ENCODE data around the gene MCM9. TPM values are rescaled to one million over a fixed set of nuclear protein-coding genes. Genes with fewer than 3 reads are reported as not detected.
A peak's percentile ranks its signal among the peaks of the same experiment; 100 is the strongest.

Gene MCM9
- total RNA-seq, 2 donors from 2014 or later = 9.9 to 33.9 TPM

DNA sequence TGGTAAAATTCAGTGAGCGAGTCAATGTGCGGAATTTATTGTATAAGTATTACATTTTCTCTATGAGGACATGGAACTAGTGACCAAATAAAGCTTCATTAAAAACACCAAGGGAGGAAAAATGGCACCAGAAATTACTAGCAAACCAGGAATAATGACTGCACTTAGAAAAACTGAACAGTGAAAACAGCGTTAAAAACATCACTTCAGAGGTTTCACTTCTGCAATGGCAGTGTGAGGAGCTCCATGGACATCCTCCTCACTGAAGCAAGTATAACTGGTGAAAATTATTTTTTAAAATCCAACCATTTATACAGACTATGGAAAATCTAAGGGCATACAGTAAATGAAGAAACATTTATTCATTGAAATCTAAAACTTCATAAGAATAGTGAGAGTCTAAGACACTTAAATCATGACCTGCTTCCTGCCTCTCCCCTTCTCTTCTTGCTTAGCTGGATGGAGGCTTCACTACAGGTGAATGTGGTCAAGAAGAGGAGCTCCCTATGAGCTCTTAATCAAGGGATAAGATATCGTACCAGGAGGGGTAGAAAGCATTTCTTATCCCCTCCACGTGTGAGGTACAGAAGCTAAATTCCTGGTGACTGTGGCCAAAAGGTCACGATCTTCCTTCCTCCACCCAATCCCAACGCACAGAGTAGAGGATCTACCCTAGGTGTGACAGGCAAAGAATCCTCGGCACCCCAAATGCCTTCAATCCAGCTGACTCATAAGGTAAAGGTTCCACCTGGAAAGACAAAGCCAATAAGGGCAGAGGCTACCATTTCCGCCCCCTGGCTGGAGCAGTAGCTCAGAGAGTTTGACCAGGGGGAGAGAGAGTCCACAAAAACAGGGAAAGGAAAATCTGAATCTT lies 53.3 kb downstream of the MCM9 start:
- H3K27ac ChIP-seq = no peak overlapping the region
- TF ChIP-seq, protein P1, sequence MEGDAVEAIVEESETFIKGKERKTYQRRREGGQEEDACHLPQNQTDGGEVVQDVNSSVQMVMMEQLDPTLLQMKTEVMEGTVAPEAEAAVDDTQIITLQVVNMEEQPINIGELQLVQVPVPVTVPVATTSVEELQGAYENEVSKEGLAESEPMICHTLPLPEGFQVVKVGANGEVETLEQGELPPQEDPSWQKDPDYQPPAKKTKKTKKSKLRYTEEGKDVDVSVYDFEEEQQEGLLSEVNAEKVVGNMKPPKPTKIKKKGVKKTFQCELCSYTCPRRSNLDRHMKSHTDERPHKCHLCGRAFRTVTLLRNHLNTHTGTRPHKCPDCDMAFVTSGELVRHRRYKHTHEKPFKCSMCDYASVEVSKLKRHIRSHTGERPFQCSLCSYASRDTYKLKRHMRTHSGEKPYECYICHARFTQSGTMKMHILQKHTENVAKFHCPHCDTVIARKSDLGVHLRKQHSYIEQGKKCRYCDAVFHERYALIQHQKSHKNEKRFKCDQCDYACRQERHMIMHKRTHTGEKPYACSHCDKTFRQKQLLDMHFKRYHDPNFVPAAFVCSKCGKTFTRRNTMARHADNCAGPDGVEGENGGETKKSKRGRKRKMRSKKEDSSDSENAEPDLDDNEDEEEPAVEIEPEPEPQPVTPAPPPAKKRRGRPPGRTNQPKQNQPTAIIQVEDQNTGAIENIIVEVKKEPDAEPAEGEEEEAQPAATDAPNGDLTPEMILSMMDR (IDR thresholded peaks at IDR 0.05) = no peak
- TF ChIP-seq POLR2A (IDR thresholded peaks at IDR 0.05) = no peak
- peaks cover 10% of the 10 kb centered on the region for H3K4me1 ChIP-seq
- WGBS, 2 donors = 85% methylated on average over 9 of the region's 9 CpGs
- DNase-seq (no peak), ATAC-seq (no peak)
- no peaks in the 10 kb centered on the region for H3K36me3 ChIP-seq (replicated peaks in 1 of 2; ENCODE audit: insufficient read depth in 1 of 2, low read depth in 2 of 2)
- no peaks in the 10 kb centered on the region for H3K9me3 ChIP-seq
- H3K27me3 ChIP-seq = no peaks in the 10 kb centered on the region
- no peak overlapping the region for H3K4me3 ChIP-seq
- intact Hi-C loops (cut with DNase I) = no loop called here

DNA sequence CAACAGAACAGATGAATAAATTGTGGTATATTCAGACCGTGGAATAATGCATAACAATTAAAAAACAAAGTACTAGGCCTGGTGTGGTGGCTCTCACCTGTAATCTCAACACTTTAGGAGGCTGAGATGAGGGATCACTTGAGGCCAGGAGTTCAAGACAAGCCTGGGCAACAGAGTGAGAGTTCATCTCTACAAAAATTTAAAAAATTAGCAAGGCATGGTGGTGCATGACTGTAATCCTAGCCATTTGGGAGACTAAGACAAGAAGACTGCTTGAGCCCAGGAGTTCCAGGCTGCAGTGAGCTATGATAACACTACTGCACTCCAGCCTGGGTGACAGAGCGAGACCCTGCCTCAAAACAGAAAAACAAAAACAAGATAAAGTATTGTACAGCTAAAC lies 57.2 kb downstream of the MCM9 start:
- no peak for TF ChIP-seq POLR2A (IDR thresholded peaks at IDR 0.05)
- TF ChIP-seq, protein P1 (IDR thresholded peaks at IDR 0.05) = no peak

DNA sequence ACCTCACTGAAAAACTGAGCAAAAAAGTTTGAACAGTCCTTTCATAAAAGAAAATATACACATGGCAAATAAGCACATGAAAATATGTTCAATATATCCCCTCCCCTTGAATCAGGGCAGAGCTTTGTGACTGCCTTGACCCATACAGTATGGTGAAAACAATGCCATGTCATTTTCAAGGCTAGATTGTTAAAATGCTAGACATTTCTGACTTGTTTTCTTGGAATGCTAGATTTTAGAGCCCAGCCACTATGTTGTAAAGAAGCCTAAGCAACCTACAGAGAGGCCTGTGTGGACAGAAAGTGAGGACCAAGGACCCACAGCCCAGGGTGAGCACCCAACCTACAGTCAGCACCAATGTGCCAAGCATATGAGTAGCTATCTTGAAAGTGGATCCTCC lies 58.1 kb downstream of the MCM9 start:
- Histone ChIP-seq H3K27ac (no peak overlapping the region), H3K36me3 (replicated peaks in 1 of 2; ENCODE audit: insufficient read depth in 1 of 2, low read depth in 2 of 2) (no peaks in the 10 kb centered on the region), H3K4me3 (no peak overlapping the region), H3K27me3 (no peaks in the 10 kb centered on the region), H3K4me1 (peaks cover 12% of the 10 kb centered on the region), H3K9me3 (no peaks in the 10 kb centered on the region)
- DNase-seq = no peak
- intact Hi-C loops (cut with DNase I) = no loop called here
- TF ChIP-seq, protein P1 (IDR thresholded peaks at IDR 0.05) = no peak
- no peak for TF ChIP-seq POLR2A (IDR thresholded peaks at IDR 0.05)
- ATAC-seq = peak; percentile 18

More for the DNA sequence above, 57.2 kb downstream of the MCM9 start:
- 83 to 92% methylated on average over 2 of the region's 2 CpGs for WGBS, 2 donors
- no peak for DNase-seq
- intact Hi-C loops (cut with DNase I) = no loop called here
- Histone ChIP-seq H3K27me3 (no peaks in the 10 kb centered on the region), H3K4me3 (no peak overlapping the region), H3K4me1 (peaks cover 12% of the 10 kb centered on the region), H3K36me3 (replicated peaks in 1 of 2; ENCODE audit: insufficient read depth in 1 of 2, low read depth in 2 of 2) (no peaks in the 10 kb centered on the region), H3K9me3 (no peaks in the 10 kb centered on the region), H3K27ac (no peak overlapping the region)
- no peak for ATAC-seq

DNA sequence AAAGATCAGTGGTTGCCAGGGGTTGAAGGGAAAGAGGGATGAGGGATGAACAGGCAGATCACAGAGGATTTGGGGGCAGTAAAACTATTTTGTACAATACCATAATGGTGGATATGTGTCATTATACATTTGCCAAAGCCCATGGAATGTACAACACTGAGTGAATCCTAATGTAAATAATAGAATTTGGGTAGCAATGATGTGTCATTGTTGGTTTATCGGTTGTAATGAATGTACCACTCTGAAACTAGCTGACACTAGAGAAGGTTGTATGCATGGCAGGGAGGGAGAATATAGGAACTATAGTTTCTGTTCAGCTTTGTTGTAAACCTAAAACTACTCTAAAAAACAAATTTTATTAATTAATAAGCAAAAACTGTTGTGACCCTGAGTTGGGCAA lies 58.8 kb downstream of the MCM9 start:
- no peaks in the 10 kb centered on the region for H3K9me3 ChIP-seq
- H3K36me3 ChIP-seq (replicated peaks in 1 of 2; ENCODE audit: insufficient read depth in 1 of 2, low read depth in 2 of 2) = no peaks in the 10 kb centered on the region
- intact Hi-C loops (cut with DNase I) = no loop called here
- no peak overlapping the region for H3K4me3 ChIP-seq
- H3K4me1 ChIP-seq = peaks cover 12% of the 10 kb centered on the region
- no peaks in the 10 kb centered on the region for H3K27me3 ChIP-seq
- TF ChIP-seq, protein P1 (IDR thresholded peaks at IDR 0.05) = no peak
- no peak for TF ChIP-seq POLR2A (IDR thresholded peaks at IDR 0.05)
- ATAC-seq (no peak), DNase-seq (no peak)
- peak overlapping the region in 1 of 4 donors; percentile 7 for H3K27ac ChIP-seq
- WGBS, 2 donors = 92 to 100% methylated on average over 1 of the region's 1 CpG

DNA sequence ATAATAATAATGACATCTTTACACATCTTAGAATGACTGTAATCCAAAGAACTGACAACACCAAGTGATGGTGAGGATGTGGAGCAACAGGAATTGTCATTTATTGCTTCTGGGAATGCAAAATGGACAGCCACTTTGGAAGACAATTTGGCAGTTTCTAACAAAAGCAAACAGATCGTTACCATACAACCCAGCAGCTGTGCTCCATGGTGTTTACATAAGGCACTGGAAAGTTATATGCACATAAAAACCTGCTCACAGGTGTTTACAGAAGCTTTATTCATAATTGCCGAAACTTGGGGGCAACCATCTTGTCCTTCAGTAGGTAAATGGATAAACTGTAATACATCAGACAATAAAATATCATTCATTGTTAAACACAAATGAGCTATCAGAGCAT lies 59.3 kb downstream of the MCM9 start:
- intact Hi-C loops (cut with DNase I) = no loop called here
- Histone ChIP-seq H3K27me3 (no peaks in the 10 kb centered on the region), H3K4me1 (peaks cover 12% of the 10 kb centered on the region), H3K36me3 (replicated peaks in 1 of 2; ENCODE audit: insufficient read depth in 1 of 2, low read depth in 2 of 2) (no peaks in the 10 kb centered on the region), H3K27ac (peak overlapping the region in 1 of 4 donors; percentile 7), H3K9me3 (no peaks in the 10 kb centered on the region), H3K4me3 (no peak overlapping the region)
- DNase-seq (no peak), ATAC-seq (peak; percentile 40)
- WGBS, 2 donors = 39 to 43% methylated on average over 2 of the region's 2 CpGs
- TF ChIP-seq, protein P1 (IDR thresholded peaks at IDR 0.05) = no peak
- no peak for TF ChIP-seq POLR2A (IDR thresholded peaks at IDR 0.05)

Data from body of pancreas (tissue), 4 donors.